OCI-LY1 (cell line): Measurements from ENCODE around the gene KHDRBS2.

Experiments used
- EZH2 ChIP-seq: fragments of 200-600 bp; sonication (generic), shearing (Covaris generic); IDR thresholded peaks from 2 replicates; pipeline ENCODE4 v1.8.0; 2017; ENCODE audit warnings: borderline replicate concordance, mixed run types, mild to moderate bottlenecking, antibody characterized with exemption, low read length, moderate library complexity, mixed read lengths
- TF ChIP-seq, protein P1 (sequence below): fragments of 200-600 bp; sonication (generic), shearing (Covaris generic); IDR thresholded peaks from 2 replicates; pipeline ENCODE4 v1.5.1; 2017; ENCODE audit warnings: mild to moderate bottlenecking, antibody characterized with exemption, low read length, moderate library complexity, mixed read lengths

DNA sequence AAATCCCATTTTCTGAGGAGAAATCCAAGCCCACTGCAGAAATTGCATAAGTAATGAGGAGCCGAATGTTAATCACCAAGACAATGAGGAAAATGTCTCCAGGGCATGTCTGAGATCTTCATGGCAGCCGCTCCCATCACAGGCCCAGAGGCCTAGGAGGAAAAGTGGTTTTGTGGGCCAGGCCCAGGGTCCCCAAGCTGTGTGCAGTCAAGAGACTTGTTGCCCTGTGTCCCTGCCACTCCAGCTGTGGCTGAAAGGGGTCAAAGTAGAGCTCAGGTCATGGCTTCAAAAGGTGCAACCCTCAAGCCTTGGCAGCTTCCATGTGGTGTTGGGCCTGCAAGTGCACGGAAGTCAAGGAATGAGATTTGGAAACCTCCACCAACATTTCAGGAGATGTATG is 276.6 kb downstream of the KHDRBS2 start:
- TF ChIP-seq, protein P1, sequence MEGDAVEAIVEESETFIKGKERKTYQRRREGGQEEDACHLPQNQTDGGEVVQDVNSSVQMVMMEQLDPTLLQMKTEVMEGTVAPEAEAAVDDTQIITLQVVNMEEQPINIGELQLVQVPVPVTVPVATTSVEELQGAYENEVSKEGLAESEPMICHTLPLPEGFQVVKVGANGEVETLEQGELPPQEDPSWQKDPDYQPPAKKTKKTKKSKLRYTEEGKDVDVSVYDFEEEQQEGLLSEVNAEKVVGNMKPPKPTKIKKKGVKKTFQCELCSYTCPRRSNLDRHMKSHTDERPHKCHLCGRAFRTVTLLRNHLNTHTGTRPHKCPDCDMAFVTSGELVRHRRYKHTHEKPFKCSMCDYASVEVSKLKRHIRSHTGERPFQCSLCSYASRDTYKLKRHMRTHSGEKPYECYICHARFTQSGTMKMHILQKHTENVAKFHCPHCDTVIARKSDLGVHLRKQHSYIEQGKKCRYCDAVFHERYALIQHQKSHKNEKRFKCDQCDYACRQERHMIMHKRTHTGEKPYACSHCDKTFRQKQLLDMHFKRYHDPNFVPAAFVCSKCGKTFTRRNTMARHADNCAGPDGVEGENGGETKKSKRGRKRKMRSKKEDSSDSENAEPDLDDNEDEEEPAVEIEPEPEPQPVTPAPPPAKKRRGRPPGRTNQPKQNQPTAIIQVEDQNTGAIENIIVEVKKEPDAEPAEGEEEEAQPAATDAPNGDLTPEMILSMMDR = no peak
- TF ChIP-seq EZH2 = no peak
